Muscle layer of duodenum (tissue), 2 donors: ENCODE results near the gene PSME2.

Source experiments
- H3K27ac ChIP-seq: one replicate; pipeline ENCODE4 v1.7.0; 2013; ENCODE audit warnings: mild to moderate bottlenecking, low read length
- H3K27me3 ChIP-seq: one replicate; pipeline ENCODE4 v1.7.0; 2013; ENCODE audit warnings: low read depth, mild to moderate bottlenecking, control low read depth, low read length
- H3K36me3 ChIP-seq, 2 donors: one replicate each; pipeline ENCODE4 v1.7.0; 2013; ENCODE audit warnings: low read length in 2 of 2, control low read depth in 1 of 2, mild to moderate bottlenecking in 1 of 2; ENCODE audit not compliant: insufficient read depth in 2 of 2, control insufficient read depth in 1 of 2
- H3K4me1 ChIP-seq, 2 donors: one replicate each; pipeline ENCODE4 v1.7.0; 2013; ENCODE audit warnings: low read length in 2 of 2, mild to moderate bottlenecking in 2 of 2, control low read depth in 1 of 2, moderate library complexity in 1 of 2; ENCODE audit not compliant: insufficient read depth in 2 of 2, control insufficient read depth in 1 of 2
- H3K4me3 ChIP-seq, 2 donors: one replicate each; pipeline ENCODE4 v1.7.0; 2013; ENCODE audit warnings: low read length in 2 of 2, low read depth in 1 of 2, mild to moderate bottlenecking in 1 of 2
- H3K9me3 ChIP-seq, 2 donors: one replicate each; pipeline ENCODE4 v1.7.0; 2013; ENCODE audit warnings: low read length in 2 of 2, control low read depth in 1 of 2, mild to moderate bottlenecking in 1 of 2; ENCODE audit not compliant: control insufficient read depth in 1 of 2
- donor health status: healthy.

Gene PSME2

GRCh38 chr14:24116128-24116814 is 30.1 kb downstream of the PSME2 start:
- Histone ChIP-seq H3K27me3 (no peaks in the 10 kb centered on the region), H3K9me3 (no peaks in the 10 kb centered on the region), H3K4me3 (peak overlapping the region; percentile 87 to 89), H3K4me1 (peaks cover 15 to 21% of the 10 kb centered on the region in 2 donors), H3K27ac (peak overlapping the region; percentile 100), H3K36me3 (peaks cover 35 to 47% of the 10 kb centered on the region in 2 donors)

- peaks cover 15 to 21% of the 10 kb centered on the region in 2 donors for H3K4me1 ChIP-seq
- peak overlapping the region; percentile 87 to 89 for H3K4me3 ChIP-seq
- no peaks in the 10 kb centered on the region for H3K9me3 ChIP-seq
- peak overlapping the region; percentile 100 for H3K27ac ChIP-seq
- no peaks in the 10 kb centered on the region for H3K27me3 ChIP-seq
- peaks cover 28 to 41% of the 10 kb centered on the region in 2 donors for H3K36me3 ChIP-seq
Measured at GRCh38 chr14:24115422-24116127, 30.8 kb downstream of the PSME2 start.

GRCh38 chr14:24114532-24115421 is 31.6 kb downstream of the PSME2 start, which contains the start of the genes DCAF11 and NRL:
Gene DCAF11 (plus strand): TSS chr14:24114777. CDS start chr14:24115595, 818 bp downstream.
Gene NRL (minus strand): TSS chr14:24114949. CDS start chr14:24082848, 32,101 bp downstream.
- H3K27ac ChIP-seq, result peak within 1 kb of the TSS; percentile 100
- peaks cover 26 to 39% of the 10 kb centered on the region in 2 donors for H3K36me3 ChIP-seq
- no peaks in the 10 kb centered on the region for H3K9me3 ChIP-seq
- H3K27me3 ChIP-seq, result no peaks in the 10 kb centered on the region
- H3K4me3 ChIP-seq, result peak within 1 kb of the TSS; percentile 87 to 89
- peaks cover 15 to 21% of the 10 kb centered on the region in 2 donors for H3K4me1 ChIP-seq

- H3K27me3 ChIP-seq, result no peaks in the 10 kb centered on the region
- peak overlapping the region; percentile 100 for H3K27ac ChIP-seq
- H3K4me1 ChIP-seq, result peaks cover 18 to 21% of the 10 kb centered on the region in 2 donors
- H3K4me3 ChIP-seq, result peak overlapping the region; percentile 87 to 89
- peaks cover 18 to 31% of the 10 kb centered on the region in 2 donors for H3K36me3 ChIP-seq
- no peaks in the 10 kb centered on the region for H3K9me3 ChIP-seq
Measured at GRCh38 chr14:24113801-24114531, 32.4 kb downstream of the PSME2 start.

- no peaks in the 10 kb centered on the region for H3K9me3 ChIP-seq
- H3K4me1 ChIP-seq, result peaks cover 23 to 25% of the 10 kb centered on the region in 2 donors
Measured at GRCh38 chr14:24113379-24113800, 33.0 kb downstream of the PSME2 start.

GRCh38 chr14:24110523-24110922 is 35.9 kb downstream of the PSME2 start:
- peaks cover 12 to 14% of the 10 kb centered on the region in 2 donors for H3K4me1 ChIP-seq
- H3K36me3 ChIP-seq, result peaks cover 0 to 12% of the 10 kb centered on the region in 2 donors
- H3K27ac ChIP-seq, result no peak overlapping the region
- H3K27me3 ChIP-seq, result no peaks in the 10 kb centered on the region
- no peak overlapping the region for H3K4me3 ChIP-seq
- no peaks in the 10 kb centered on the region for H3K9me3 ChIP-seq

More at GRCh38 chr14:24113379-24113800, 33.0 kb downstream of the PSME2 start:
- peaks cover 12 to 25% of the 10 kb centered on the region in 2 donors for H3K36me3 ChIP-seq
- H3K27me3 ChIP-seq, result no peaks in the 10 kb centered on the region
- peak overlapping the region; percentile 87 to 89 for H3K4me3 ChIP-seq
- H3K27ac ChIP-seq, result peak overlapping the region; percentile 100

- Histone ChIP-seq H3K27ac (no peak overlapping the region), H3K27me3 (no peaks in the 10 kb centered on the region), H3K4me1 (peaks cover 11 to 12% of the 10 kb centered on the region in 2 donors)
Measured at GRCh38 chr14:24110060-24110459, 36.4 kb downstream of the PSME2 start.

GRCh38 chr14:24108336-24108874 is 38.0 kb downstream of the PSME2 start:
- no peak overlapping the region for H3K4me3 ChIP-seq
- peaks cover 2 to 6% of the 10 kb centered on the region in 2 donors for H3K36me3 ChIP-seq
- H3K27ac ChIP-seq, result peak overlapping the region; percentile 10
- no peaks in the 10 kb centered on the region for H3K27me3 ChIP-seq
- H3K9me3 ChIP-seq, result no peaks in the 10 kb centered on the region
- peaks cover 7 to 9% of the 10 kb centered on the region in 2 donors for H3K4me1 ChIP-seq

More at GRCh38 chr14:24110060-24110459, 36.4 kb downstream of the PSME2 start:
- Histone ChIP-seq H3K36me3 (peaks cover 0 to 12% of the 10 kb centered on the region in 2 donors), H3K9me3 (no peaks in the 10 kb centered on the region), H3K4me3 (no peak overlapping the region)

- Histone ChIP-seq H3K4me1 (peaks cover 4 to 7% of the 10 kb centered on the region in 2 donors), H3K27me3 (no peaks in the 10 kb centered on the region), H3K36me3 (peaks cover 6 to 15% of the 10 kb centered on the region in 2 donors), H3K9me3 (no peaks in the 10 kb centered on the region), H3K4me3 (no peak overlapping the region), H3K27ac (no peak overlapping the region)
Measured at GRCh38 chr14:24106672-24107271, 39.6 kb downstream of the PSME2 start.
